Measurements from ENCODE around the gene ITGB8.
"Not testable (repeated sequence)": the region's sequence is repeated elsewhere in the genome, so short reads cannot be mapped to it uniquely, and the experiment has no call there.

The ITGB8 gene

GRCh38 chr7:20388084-20388483 lies 57.4 kb downstream of the ITGB8 start:
- DNase-seq = no peak

GRCh38 chr7:20389192-20389591 lies 58.5 kb downstream of the ITGB8 start:
- DNase-seq = not testable (repeated sequence)

GRCh38 chr7:20393021-20393610 lies 62.4 kb downstream of the ITGB8 start:
- DNase-seq = no peak

DNA sequence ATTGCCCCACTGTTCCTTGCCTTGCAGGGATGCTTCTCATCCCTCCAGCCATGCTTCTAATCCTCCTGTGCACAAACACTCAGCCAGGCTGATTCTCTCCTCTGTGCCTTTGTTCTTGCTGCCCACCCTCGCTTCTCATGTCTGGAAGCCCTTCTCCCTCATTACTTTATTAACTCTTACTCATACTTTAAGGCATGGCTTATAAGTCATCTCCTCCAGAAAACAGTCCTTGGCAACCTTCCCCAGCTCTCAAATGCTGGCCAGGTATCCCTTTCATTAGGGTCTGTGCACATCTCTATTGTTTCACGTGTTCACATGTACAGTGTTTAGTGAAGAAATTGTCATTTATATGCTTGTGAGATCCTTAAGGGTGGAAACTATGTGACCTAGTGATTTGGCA lies 62.9 kb downstream of the ITGB8 start:
- DNase-seq = no peak

- DNase-seq = no peak
Observed at GRCh38 chr7:20394284-20394683, 63.6 kb downstream of the ITGB8 start.

DNA sequence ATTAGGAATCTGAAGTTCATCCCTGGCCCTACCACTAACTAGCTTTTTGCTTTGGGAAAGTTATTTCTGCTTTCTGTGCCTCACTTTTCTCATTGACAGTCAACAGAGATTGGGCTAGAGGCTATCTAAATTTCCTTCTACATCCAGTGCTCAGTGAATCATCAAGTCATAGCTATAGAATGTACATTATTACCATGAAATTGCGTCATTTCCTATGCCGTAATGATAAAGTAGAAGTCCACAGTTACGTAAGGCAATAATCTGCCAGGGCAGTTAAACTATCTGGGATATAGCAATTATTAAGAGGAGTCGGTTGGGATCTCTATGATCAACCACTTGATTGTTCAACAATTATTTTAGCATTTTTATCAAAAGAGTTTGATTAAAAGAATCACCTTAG lies 64.4 kb downstream of the ITGB8 start:
- no peak for DNase-seq

DNA sequence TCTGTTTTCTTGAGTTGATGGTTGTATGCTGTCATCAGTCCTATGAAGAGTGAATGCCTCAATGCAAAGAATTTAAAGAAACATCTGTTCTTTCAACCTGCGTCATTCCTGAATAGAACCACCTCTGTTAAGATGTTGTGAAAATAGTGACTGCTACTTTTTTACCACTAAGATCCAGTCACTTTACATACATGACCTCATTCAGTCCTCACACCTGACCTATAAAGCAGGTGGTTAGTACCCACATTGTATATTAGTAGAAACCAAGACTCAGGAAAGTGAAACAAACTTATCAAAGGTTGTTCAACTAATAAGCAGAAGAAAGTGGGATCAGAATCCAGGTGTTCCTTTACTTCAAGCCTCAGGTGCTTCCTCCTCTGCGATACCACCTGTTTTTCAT lies 64.8 kb downstream of the ITGB8 start:
- no peak for DNase-seq

DNA sequence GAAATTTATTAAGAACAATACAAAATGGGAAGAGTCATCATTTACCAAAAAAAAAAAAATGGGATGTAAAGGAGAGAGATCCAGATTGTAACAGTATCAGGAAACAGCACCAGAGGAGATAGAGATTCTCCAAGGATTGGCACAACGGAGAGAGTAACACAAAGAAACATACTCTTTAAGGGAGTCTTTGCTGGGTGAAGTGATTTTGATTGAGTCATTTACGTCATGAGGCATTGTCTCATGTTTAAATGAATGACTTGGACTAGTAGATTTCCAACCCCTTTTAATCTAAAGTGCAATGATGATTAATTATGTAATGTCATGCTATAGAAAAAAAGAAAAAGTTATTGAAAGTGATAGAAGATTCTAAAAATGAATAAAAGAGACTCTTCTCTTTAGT lies 68.8 kb downstream of the ITGB8 start:
- no peak for DNase-seq

GRCh38 chr7:20401861-20402746 lies 71.4 kb downstream of the ITGB8 start:
- DNase-seq = no peak

DNA sequence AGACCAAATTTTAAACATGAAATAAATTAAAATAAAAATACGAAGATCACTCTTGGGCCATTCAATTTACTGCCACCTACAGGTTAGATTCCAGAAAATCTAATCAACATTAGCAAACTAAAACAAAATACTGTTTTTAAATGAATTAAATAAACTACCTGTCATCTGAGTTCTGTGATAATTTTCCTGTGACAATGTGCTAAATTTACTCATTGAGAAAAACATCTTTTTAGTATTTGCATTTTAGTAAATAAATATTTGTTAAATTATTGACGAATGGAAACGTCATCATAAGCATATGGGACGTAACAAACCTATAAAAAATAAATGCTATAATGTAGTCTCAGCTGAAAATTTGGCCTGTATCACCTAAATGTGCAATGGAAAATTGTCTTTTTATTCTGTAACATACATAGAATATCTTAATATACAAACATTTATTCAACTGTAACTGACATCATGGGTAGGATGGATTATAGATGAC lies 72.1 kb downstream of the ITGB8 start:
- no peak for DNase-seq

GRCh38 chr7:20403331-20403730 lies 72.6 kb downstream of the ITGB8 start:
- DNase-seq = no peak

DNA sequence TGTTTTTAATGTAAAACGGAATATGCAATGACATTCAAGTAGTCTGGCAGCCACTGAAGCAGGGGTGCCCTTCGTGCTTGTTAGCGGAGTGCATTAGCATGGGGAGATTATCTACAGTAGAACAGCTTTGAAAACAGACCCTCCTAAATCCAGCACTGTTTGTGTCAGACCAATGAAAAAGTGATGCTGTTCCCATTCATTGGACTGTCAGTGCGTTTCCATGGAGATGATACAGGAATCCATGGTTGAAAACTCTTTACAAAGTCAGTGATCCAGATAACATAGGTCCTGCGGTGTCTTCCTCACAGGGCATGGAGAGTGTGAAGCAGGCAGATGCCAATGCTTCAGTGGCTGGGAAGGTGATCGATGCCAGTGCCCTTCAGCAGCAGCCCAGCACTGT lies 73.6 kb downstream of the ITGB8 start:
- DNase-seq = no peak

- no peak for DNase-seq
Observed at GRCh38 chr7:20407585-20408466, 77.1 kb downstream of the ITGB8 start.

- no peak for DNase-seq
Observed at GRCh38 chr7:20408467-20408826, 77.7 kb downstream of the ITGB8 start.

DNA sequence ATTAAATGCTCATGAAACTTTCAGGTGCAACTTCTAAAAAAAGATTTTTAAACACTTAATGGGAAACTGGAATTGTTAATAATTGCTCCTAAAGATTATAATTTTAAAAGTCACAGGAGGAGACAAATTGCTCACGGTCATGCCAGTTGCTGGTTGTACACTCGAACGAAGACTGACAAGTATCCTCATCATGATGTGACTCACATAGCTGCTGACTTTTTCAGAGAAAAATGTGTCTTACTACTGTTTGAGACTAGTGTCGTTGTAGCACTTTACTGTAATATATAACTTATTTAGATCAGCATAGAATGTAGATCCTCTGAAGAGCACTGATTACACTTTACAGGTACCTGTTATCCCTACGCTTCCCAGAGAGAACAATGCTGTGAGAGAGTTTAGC lies 79.3 kb downstream of the ITGB8 start:
- DNase-seq = no peak

- DNase-seq = no peak
Observed at GRCh38 chr7:20411372-20411771, 80.7 kb downstream of the ITGB8 start.

- no peak for DNase-seq
Observed at GRCh38 chr7:20412032-20412431, 81.3 kb downstream of the ITGB8 start.

GRCh38 chr7:20417260-20417659 lies 86.6 kb downstream of the ITGB8 start:
- no peak for DNase-seq

- DNase-seq = no peak
Observed at GRCh38 chr7:20417675-20418382, 87.1 kb downstream of the ITGB8 start.

- DNase-seq = no peak
Observed at GRCh38 chr7:20424500-20424899, 93.8 kb downstream of the ITGB8 start.

- DNase-seq = no peak
Observed at GRCh38 chr7:20430664-20431063, 100.0 kb downstream of the ITGB8 start.

DNA sequence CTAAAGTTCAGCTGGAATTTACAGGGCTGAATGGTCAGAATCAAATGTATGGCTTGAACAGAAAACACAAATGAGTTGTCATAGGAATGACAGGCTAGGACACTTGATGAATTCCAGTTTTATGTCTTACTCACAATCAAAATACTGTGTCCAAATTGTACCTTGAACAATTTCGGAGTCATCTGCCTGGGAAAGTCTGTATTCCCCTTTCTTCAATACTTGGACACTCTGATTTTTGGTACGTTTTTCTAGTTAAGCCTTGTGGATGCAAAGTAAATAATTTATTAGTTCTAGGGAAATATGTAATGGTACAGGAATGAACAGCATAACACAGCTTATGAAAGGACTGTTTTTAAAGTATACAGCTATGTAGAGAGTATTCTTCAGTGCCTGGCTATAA lies 100.4 kb downstream of the ITGB8 start:
- no peak for DNase-seq

DNA sequence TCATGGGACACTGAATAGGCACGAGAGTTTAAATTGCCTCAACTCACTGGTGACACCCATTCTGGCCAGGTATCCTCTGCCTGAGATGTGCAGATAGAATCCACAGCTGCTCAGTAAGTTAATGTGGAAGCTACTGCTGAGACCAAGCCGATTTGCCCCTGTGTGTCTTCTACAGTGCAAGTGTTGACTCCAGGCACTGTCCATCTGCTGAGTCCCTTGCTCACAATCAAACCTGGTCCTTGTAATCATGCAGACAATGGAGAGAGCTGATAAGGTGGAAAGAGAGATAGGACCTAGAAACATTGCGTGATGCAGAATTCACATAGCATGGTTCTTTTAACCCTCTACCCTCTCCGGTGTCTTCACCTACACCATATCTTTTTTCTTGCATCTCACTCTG lies 101.4 kb downstream of the ITGB8 start:
- no peak for DNase-seq

Data from NK-92 treated with Interleukin-12 subunit alpha and Interleukin-12 subunit beta, amount 100 ng/mL, for 24 hours (cell line).